ENCODE measurements around the gene MYT1.

DNA sequence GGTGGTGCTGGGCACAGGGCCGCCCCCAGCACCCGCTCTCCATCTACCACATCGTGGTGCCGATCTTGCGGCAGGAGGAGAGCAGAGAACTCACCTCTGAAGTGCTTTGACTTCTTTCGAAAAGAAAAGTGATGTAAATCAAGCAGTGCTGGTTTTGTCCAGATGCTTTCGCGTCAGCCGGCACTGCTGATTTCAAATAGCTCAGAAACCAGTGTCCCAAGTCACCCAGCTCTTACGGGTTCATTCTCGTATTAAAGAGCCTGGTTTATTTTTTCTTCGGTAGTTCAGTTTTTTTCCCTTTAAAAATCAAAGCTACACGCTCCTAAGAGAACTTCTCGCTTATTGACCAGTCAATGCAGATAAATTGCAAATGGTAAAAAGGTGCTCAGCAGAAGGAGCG, 32.1 kb downstream of the MYT1 start:
- TF ChIP-seq YY1 (IDR thresholded peaks at IDR 0.05; ENCODE audit: insufficient read depth, insufficient read length) = no peak
- no peak for TF ChIP-seq ZNF274 (IDR thresholded peaks at IDR 0.05; ENCODE audit: low read depth, low read length)
